GM20000 (cell line): ENCODE measurements around the gene CYP1A2.
"Not testable (repeated sequence)": the region's sequence is repeated elsewhere in the genome, so short reads cannot be mapped to it uniquely, and the experiment has no call there.

Source experiments
- DNase-seq: peaks from one replicate; pipeline ENCODE4 v3.0.0; 2012; ENCODE audit warnings: low spot score
- CTCF ChIP-seq: IDR thresholded peaks from 2 replicates; pipeline ENCODE4 v1.5.1; 2012; ENCODE audit warnings: mild to moderate bottlenecking, control low read depth; ENCODE audit errors: extremely low read depth, missing control alignments

The CYP1A2 gene

GRCh38 chr15:74783072-74783807 is 34.6 kb downstream of the CYP1A2 start:
- DNase-seq, result no peak
- no peak for TF ChIP-seq CTCF

GRCh38 chr15:74783808-74784175 is 35.1 kb downstream of the CYP1A2 start:
- DNase-seq, result no peak
- TF ChIP-seq CTCF, result no peak

- TF ChIP-seq CTCF, result no peak
- DNase-seq, result no peak
These were observed 36.0 kb downstream of the CYP1A2 start for GRCh38 chr15:74784426-74785193.

- no peak for TF ChIP-seq CTCF
- DNase-seq, result peak; percentile 75
These were observed 36.8 kb downstream of the CYP1A2 start for GRCh38 chr15:74785194-74786032.

GRCh38 chr15:74786081-74786480 is 37.4 kb downstream of the CYP1A2 start:
- DNase-seq, result not testable (repeated sequence)

GRCh38 chr15:74786551-74787165 is 38.0 kb downstream of the CYP1A2 start:
- TF ChIP-seq CTCF, result no peak
- DNase-seq, result no peak

- peak; percentile 84 for DNase-seq
These were observed 38.8 kb downstream of the CYP1A2 start for GRCh38 chr15:74787251-74788041.

More at GRCh38 chr15:74787251-74788041, 38.8 kb downstream of the CYP1A2 start:
- TF ChIP-seq CTCF, result peak; percentile 80
